Kidney (tissue), 14 donors: Measurements from ENCODE around the gene CDS2. TPM values are rescaled to one million over a fixed set of nuclear protein-coding genes. Genes with fewer than 3 reads are reported as not detected.

ENCODE experiments used
- DNase-seq, 5 donors: peaks; one replicate each; pipeline ENCODE4 v3.0.0-alpha.2; 2013 to 2020
- FAIRE-seq: peaks from 2 replicates; lab custom pipeline; 2012; peaks lifted over from hg19 to GRCh38; lab: Jason Lieb, UNC
- H3K27ac ChIP-seq, 2 donors: one replicate each; pipeline ENCODE4 v1.7.0; 2013; ENCODE audit warnings: low read depth in 2 of 2, low read length in 2 of 2, inconsistent platforms in 1 of 2
- H3K27me3 ChIP-seq: one replicate; pipeline ENCODE4 v1.7.1; 2013; ENCODE audit warnings: low read length, inconsistent platforms; ENCODE audit not compliant: control insufficient read depth, insufficient read depth
- H3K36me3 ChIP-seq, 3 donors: one replicate each; pipeline versions ENCODE4 v1.7.0 to v1.7.1; 2013; ENCODE audit warnings: low read length in 3 of 3, control low read depth in 1 of 3, inconsistent platforms in 1 of 3; ENCODE audit not compliant: insufficient read depth in 3 of 3, control insufficient read depth in 2 of 3
- H3K4me1 ChIP-seq, 3 donors: one replicate each; pipeline versions ENCODE4 v1.7.0 to v1.7.1; 2013; ENCODE audit warnings: low read length in 3 of 3, inconsistent platforms in 1 of 3, low read depth in 1 of 3; ENCODE audit not compliant: control insufficient read depth in 2 of 3, insufficient read depth in 2 of 3
- H3K4me3 ChIP-seq, 3 donors: one replicate each; pipeline versions ENCODE4 v1.7.0 to v1.8.1; 2013; ENCODE audit warnings: low read length in 3 of 3, control low read depth in 1 of 3, inconsistent platforms in 1 of 3
- H3K9ac ChIP-seq, 3 donors: one replicate each; pipeline versions ENCODE4 v1.7.0 to v1.7.1; 2013; ENCODE audit warnings: low read length in 3 of 3, control low read depth in 1 of 3, inconsistent platforms in 1 of 3
- H3K9me3 ChIP-seq, 3 donors: one replicate each; pipeline versions ENCODE4 v1.7.0 to v1.7.1; 2013; ENCODE audit warnings: low read length in 3 of 3, control low read depth in 1 of 3, inconsistent platforms in 1 of 3; ENCODE audit not compliant: control insufficient read depth in 2 of 3, insufficient read depth in 1 of 3
- intact Hi-C: fragments of 100-400 bp; cut with DNase I; formaldehyde crosslinking; loops from one replicate; pipeline ENCODE4 v1.11.1; 2022
- polyA plus RNA-seq: library from polyadenylated mRNA; stranded (reverse); fragments of 350-450 nt; fragmentation: Illumina TruSeq; extraction: RNeasy Lipid Tissue Mini Kit (QIAGEN cat#74804); gene quantifications from one replicate; pipeline ENCODE4 v1.2.3, GENCODE V29; 2014; ENCODE audit warnings: low read depth, low replicate concordance; ENCODE audit not compliant: insufficient read depth
- total RNA-seq: library from RNA; stranded (reverse); fragmentation: NEBNext Ultra II Directional; extraction: Animal tissue kit (Norgen Biotek cat#: 25700); gene quantifications from one replicate; pipeline ENCODE4 v1.2.1, GENCODE V29; 2021
- TF ChIP-seq, protein P1 (sequence below): IDR thresholded peaks from 3 replicates; pipeline ENCODE4 v1.5.1; 2012; ENCODE audit warnings: mild to moderate bottlenecking, moderate library complexity, borderline replicate concordance; ENCODE audit not compliant: insufficient read depth; ENCODE audit errors: extremely low read depth
- donor health status: control.
- donor health status: control.
- donor health status: control.
- donor health status: control.
- donor health status: control.
- donor health status: DM: yes; HTN: yes; CAD: no.
- donor health status: Normal renal cell carcinoma (clear cell type).

CDS2 gene
- total and polyA plus RNA-seq, 2 donors from 2014 or later = 19.9 to 67.9 TPM

DNA sequence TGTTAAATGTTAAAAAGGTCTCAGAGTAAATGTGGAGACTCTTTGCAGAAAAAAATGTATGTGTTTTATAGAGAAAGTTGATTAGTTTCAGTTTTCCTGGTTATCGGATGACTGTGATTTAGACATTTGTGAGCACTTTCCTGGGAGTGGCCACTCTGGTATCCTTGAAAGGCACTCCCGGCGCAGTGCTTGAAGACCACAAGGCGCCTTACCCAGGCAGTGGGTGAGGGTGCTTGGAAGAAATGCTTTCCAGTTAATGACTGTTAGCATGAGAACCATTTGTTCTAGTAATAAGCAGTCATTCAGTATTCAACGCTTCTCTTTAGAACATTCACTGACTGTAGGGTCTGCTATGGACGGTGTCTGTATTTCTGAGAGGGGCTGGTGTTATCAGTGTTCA, 7.2 kb downstream of the CDS2 start:
- H3K9ac ChIP-seq = no peak overlapping the region
- no peaks in the 10 kb centered on the region for H3K27me3 ChIP-seq
- no peak overlapping the region for H3K27ac ChIP-seq
- intact Hi-C loops = loop anchor here (10.0 kb wide), 1 partner anchor 51 kb away; no protein-coding TSS in a partner anchor
- H3K36me3 ChIP-seq = no peaks in the 10 kb centered on the region
- H3K4me1 ChIP-seq = peaks cover 0 to 5% (median 3%) of the 10 kb centered on the region in 3 donors
- FAIRE-seq = no peak
- H3K9me3 ChIP-seq = no peaks in the 10 kb centered on the region
- no peak for DNase-seq
- H3K4me3 ChIP-seq = no peak overlapping the region
- TF ChIP-seq, protein P1, sequence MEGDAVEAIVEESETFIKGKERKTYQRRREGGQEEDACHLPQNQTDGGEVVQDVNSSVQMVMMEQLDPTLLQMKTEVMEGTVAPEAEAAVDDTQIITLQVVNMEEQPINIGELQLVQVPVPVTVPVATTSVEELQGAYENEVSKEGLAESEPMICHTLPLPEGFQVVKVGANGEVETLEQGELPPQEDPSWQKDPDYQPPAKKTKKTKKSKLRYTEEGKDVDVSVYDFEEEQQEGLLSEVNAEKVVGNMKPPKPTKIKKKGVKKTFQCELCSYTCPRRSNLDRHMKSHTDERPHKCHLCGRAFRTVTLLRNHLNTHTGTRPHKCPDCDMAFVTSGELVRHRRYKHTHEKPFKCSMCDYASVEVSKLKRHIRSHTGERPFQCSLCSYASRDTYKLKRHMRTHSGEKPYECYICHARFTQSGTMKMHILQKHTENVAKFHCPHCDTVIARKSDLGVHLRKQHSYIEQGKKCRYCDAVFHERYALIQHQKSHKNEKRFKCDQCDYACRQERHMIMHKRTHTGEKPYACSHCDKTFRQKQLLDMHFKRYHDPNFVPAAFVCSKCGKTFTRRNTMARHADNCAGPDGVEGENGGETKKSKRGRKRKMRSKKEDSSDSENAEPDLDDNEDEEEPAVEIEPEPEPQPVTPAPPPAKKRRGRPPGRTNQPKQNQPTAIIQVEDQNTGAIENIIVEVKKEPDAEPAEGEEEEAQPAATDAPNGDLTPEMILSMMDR = no peak

GRCh38 chr20:5135363-5136012, 8.7 kb downstream of the CDS2 start:
- H3K4me1 ChIP-seq = peaks cover 0 to 5% (median 3%) of the 10 kb centered on the region in 3 donors
- TF ChIP-seq, protein P1 = no peak
- H3K27me3 ChIP-seq = no peaks in the 10 kb centered on the region
- FAIRE-seq = no peak
- H3K4me3 ChIP-seq = no peak overlapping the region
- no peaks in the 10 kb centered on the region for H3K9me3 ChIP-seq
- H3K9ac ChIP-seq = no peak overlapping the region
- no peak for DNase-seq
- H3K27ac ChIP-seq = peak overlapping the region in 1 of 2 donors; percentile 17
- H3K36me3 ChIP-seq = no peaks in the 10 kb centered on the region
- intact Hi-C loops = loop anchor here (10.0 kb wide), 1 partner anchor 49 kb away; no protein-coding TSS in a partner anchor

- no peaks in the 10 kb centered on the region for H3K36me3 ChIP-seq
- DNase-seq (peak in 1 of 5 donors; percentile 9), FAIRE-seq (no peak)
- H3K4me3 ChIP-seq = no peak overlapping the region
- H3K9me3 ChIP-seq = no peaks in the 10 kb centered on the region
- intact Hi-C loops = loop anchor here (10.0 kb wide), 1 partner anchor 49 kb away; no protein-coding TSS in a partner anchor
- H3K4me1 ChIP-seq = peaks cover 0 to 5% (median 3%) of the 10 kb centered on the region in 3 donors
- TF ChIP-seq, protein P1 = no peak
- no peak overlapping the region for H3K27ac ChIP-seq
- no peak overlapping the region for H3K9ac ChIP-seq
- no peaks in the 10 kb centered on the region for H3K27me3 ChIP-seq
Measured at GRCh38 chr20:5136096-5136495, 9.3 kb downstream of the CDS2 start.
